Fibroblast of gingiva (primary cell): ENCODE measurements around the gene CHCT1.

Experiments used
- DNase-seq: peaks from one replicate; pipeline ENCODE4 v3.0.0-alpha.2; 2011; ENCODE audit warnings: low read depth

The CHCT1 gene

DNA sequence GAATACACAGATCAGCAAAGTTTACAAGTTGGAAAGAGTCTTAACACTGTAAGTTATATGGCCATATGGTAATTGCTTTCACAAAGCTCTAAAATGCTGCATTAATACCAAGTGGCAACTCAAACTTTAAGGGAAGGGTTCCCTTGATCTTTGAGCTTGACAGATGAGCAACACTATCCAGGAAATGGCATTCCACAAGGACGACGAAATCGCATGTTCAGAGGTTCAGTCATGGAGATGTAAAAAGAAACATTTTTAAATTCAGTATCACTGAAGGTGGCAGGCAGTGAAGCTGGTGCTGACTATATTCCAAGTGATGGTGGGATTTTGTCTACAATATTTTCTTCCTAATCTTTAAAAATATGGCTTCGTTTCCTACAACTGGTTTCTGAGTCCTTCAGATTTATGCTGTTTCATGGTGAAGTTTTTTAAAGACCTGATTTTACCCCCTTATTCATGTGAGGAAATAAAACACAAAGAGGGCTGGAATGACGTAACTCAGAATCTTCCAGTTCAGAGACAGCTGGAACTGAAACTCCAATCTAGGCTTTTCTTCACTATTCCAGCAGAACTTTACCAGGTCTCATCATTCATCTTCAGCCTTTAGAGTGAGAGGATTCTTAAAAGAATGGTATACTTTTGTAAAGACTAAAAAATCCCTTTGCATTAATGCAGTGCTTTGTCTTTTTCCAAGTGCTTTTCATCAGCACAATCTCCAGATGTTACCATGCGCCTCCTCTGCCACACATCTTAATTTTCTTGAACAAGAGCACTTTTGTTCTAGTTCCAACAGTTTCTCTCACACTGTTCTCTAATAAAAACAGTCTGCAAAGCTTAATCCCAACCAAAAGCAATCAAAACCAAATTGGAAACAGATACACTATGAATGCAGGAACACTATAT lies 20.2 kb downstream of the CHCT1 start:
- peak; percentile 45 for DNase-seq

DNA sequence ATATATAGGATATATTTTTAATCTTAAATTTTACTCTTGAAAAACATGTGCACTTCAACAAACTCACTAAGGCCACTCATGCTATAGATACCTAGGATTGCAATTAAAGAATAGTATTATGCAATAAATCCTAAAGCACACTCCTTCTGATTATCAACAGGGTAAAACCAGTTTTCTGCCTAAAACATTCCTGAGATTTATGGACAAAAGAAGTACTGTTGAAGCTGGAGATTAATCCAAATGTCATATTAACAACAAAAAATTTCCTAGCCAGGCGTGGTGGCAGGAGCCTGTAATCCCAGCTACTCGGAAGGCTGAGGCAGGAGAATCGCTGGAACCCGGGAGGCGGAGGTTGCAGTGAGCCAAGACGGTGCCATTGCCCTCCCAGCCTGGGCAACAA lies 21.4 kb downstream of the CHCT1 start:
- no peak for DNase-seq

DNA sequence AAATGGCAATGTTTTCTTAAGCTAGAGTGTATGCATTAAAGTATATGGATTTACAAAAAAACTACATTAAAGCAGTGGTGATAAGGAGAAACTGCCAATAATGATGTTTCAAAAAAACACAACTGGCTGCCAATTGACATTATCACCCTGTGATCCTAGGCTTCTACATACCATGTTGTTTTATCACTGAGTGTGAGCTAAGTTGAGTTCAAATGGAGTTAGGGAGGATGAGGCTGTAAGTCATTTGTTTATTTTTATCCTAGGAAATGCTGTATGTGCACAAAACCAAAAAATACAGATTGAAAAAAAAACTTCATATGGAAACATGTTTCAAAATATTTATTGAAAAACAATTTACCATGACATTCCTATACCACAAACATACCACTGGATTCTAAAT lies 22.9 kb downstream of the CHCT1 start:
- no peak for DNase-seq

- DNase-seq = no peak
Observed at GRCh38 chr17:60447375-60447774, 25.1 kb downstream of the CHCT1 start.

GRCh38 chr17:60451071-60451470 lies 28.8 kb downstream of the CHCT1 start:
- no peak for DNase-seq

DNA sequence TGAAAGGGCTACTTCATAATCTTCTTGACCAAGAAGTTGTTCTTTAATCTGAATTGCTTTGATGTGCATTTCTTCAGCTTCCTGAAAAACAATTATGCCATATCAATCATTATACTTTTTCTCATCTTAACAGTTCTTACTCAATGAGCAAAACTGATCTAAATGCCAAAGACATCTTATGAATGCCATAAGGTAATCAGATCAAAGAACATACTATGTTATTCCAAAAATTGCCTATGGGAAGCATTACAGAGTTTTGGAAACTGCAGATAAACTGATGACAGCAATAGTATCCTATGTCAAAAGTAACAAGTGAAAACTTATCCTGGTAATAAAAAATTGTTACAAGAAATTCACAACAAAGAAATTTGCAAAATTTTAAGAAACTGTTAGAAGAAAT lies 29.7 kb downstream of the CHCT1 start:
- DNase-seq = no peak

DNA sequence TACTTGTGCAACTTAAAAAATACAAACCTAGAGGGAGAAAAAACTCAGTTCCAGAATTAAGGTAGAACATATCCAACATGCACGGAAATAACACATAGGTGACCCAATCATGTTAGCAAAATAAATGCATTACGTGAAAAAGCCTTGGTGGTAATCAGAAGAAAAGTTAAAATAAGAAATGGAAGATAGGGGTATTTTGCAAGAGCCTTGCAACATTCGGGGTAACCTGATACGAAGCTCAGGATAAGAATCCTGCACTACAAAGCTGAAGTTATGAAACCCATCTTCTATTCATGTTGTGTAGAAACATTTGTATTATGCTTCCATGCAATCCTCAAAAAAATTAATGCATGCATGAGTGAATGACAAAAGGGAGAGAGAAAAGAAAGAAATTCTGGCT lies 33.1 kb downstream of the CHCT1 start:
- DNase-seq = peak; percentile 89

- DNase-seq = no peak
Observed at GRCh38 chr17:60457148-60457547, 34.9 kb downstream of the CHCT1 start.

DNA sequence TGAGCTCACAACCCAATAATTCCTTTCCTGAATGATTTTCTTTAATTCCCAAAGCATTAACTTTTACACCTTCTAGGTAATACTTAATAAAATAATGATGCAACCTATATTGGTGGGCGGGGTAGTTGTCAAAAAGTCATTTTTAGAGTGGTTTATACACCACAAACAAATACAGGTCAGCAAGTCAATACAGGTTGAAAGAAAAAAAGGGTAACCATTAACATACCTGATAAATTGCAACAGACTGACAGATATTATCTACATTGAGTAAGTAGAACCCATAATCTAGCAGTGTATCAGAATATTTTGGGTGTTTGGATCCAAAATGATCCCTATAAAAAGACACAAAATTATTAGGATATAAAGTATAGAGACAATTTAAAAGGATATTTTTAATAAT lies 39.3 kb downstream of the CHCT1 start:
- no peak for DNase-seq

DNA sequence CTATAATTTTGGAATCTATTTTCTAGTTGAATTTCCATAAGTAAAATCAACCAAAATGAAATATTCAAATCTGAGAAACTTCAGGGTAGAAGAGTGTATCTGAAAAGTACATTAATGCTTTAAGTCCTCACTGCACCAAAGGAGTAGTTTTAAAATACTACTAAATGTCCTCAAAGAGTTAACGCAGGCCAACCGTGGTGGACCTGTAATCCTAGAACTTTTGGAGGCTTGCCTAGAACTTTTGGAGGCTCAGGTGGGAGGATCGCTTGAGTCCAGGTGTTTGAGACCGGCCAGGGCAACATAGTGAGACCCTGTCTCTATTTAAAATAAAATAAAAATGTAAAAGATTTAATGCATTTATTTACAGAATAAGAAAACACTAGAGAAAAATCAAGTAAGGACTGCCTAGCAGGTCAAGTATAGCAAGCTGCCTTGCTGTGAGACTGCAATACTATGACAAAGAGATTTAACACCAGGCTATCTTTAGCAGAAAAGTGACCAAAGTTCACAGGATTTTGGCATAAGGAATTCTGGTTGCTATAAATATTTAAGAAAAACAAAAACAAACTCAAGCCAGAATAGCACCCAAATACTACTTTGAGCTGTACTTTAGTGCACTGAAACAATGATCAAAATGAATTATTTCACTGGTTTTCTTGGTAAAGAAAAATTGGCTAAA lies 41.0 kb downstream of the CHCT1 start:
- peak; percentile 66 for DNase-seq

DNA sequence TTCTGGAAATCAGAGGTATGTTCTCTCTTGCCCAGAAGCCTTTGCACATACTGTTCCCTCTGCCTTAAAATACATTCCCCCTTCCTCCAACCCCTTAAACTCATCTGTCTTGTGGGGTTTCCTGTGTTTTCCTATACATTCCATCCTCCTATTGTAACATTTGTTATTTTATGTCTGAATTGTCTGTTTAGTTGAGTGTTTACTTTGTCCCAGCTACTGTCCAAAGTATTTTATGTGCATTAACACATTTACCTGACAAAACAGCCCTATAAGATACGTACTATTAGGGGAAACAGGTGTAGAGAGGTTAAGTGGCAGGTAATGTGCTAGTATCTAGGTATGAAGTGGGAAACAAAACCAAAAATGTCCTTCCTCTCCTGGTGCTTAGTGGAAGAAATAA lies 42.1 kb downstream of the CHCT1 start:
- no peak for DNase-seq

GRCh38 chr17:60468371-60468770 lies 46.1 kb downstream of the CHCT1 start:
- peak; percentile 71 for DNase-seq

GRCh38 chr17:60471451-60471850 lies 49.2 kb downstream of the CHCT1 start:
- no peak for DNase-seq

- no peak for DNase-seq
Observed at GRCh38 chr17:60472449-60472848, 50.2 kb downstream of the CHCT1 start.

- peak; percentile 69 for DNase-seq
Observed at GRCh38 chr17:60473788-60474187, 51.5 kb downstream of the CHCT1 start.
